Measurements from ENCODE around the gene UBA6.
"Not testable (repeated sequence)": the region's sequence is repeated elsewhere in the genome, so short reads cannot be mapped to it uniquely, and the experiment has no call there.

UBA6 gene

DNA sequence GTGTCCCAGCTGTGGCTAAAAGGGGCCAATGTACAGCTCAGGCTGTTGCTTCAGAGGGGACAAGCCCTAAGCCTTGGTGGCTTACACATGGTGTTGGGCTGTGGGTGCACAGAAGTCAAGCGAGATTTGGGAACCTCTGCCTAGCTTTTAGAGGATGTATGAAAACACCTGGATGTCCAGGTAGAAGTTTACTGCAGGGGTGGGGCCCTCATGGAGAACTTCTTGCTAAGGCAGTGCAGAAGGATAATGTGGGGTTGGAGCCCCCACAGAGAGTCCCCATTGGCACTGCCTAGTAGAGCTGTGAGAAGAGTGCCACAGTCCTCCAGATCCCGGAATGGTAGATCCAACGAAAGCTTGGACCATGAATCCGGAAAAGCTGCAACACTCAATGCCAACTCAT, 40.5 kb downstream of the UBA6 start:
- DNase-seq (ENCODE audit: low spot score), result no peak

DNA sequence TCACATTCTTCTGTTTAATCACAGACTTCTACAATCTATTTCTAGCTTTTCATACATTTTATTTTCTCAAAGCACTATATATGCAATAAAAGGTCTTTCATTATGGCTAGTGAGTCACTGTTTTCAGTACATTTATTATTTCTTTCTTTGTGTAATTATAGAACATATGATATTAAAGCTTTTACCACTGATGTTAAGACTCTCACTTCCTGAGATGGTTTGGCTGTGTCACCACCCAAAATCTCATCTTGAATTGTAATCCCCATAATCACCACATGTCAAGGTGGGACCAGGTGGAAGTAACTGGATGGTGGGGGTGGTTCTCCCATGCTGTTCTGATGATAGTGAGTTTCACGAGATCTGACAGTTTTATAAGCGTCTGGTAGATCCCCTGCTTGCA, 41.9 kb downstream of the UBA6 start:
- no peak for DNase-seq (ENCODE audit: low spot score)

DNA sequence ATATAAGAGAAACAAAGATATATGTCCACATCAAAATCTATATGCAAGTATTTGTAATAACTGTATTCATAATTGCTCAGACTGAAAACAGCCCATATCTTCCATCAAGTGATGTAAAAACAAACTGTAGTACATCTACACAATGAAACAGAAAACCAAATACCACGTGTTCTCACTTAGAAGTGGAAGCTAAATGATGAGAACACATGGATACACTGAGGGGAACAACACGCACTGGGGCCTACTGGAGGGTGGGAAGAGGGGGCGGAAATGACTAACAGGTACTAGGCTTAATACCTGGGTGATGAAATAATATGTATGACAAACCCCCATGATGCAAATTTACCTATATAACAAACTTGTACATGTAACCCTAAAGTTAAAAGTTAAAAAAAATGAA, 42.7 kb downstream of the UBA6 start:
- no peak for DNase-seq (ENCODE audit: low spot score)

DNA sequence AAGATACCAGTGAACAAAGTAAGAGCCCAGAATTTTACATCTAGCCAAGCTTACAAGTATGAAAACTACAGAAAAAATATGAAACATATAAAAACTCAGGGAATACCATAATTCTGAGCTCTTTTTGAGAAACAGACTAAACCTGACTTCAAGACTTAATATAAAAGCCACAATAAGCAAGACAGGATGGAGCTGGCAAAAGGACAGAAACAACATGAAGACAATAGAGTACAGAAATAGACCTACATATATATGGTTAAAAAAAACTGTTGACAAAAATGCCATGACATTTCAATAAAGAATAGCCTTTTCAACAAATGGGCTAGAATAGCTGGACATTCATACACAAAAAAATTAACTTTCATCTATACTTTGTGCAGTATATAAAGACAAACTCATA, 49.4 kb downstream of the UBA6 start:
- DNase-seq (ENCODE audit: low spot score), result no peak

GRCh38 chr4:67638136-67638535, 62.8 kb downstream of the UBA6 start:
- DNase-seq (ENCODE audit: low spot score), result no peak

- not testable (repeated sequence) for DNase-seq (ENCODE audit: low spot score)
These were observed 64.0 kb downstream of the UBA6 start for GRCh38 chr4:67636978-67637377.

GRCh38 chr4:67635331-67635730, 65.6 kb downstream of the UBA6 start:
- no peak for DNase-seq (ENCODE audit: low spot score)

- DNase-seq (ENCODE audit: low spot score), result no peak
These were observed 66.2 kb downstream of the UBA6 start for GRCh38 chr4:67634741-67635140.

- no peak for DNase-seq (ENCODE audit: low spot score)
These were observed 68.5 kb downstream of the UBA6 start for GRCh38 chr4:67632492-67632891.

GRCh38 chr4:67624939-67625338, 76.0 kb downstream of the UBA6 start:
- DNase-seq (ENCODE audit: low spot score), result no peak

GRCh38 chr4:67616478-67616877, 84.5 kb downstream of the UBA6 start:
- DNase-seq (ENCODE audit: low spot score), result no peak

DNA sequence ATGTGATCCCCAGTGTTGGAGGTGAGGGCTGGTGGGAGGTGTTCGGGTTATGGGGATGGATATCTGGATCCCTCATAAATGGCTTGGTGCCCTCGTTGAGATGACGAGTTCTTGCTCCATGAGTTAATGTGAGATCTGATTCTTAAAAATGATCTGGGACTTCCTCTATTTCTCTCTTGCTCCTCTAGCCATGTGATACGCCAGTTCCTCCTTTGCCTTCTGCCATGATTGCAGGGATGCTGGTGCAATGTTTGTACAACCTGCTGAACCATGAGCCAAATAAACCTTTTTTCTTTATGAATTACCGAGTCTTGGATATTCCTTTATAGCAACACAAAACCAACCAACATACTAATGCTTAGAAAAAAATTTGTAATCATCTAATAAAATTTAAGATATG, 85.8 kb downstream of the UBA6 start:
- DNase-seq (ENCODE audit: low spot score), result no peak

- DNase-seq (ENCODE audit: low spot score), result no peak
These were observed 86.8 kb downstream of the UBA6 start for GRCh38 chr4:67614186-67614585.

DNA sequence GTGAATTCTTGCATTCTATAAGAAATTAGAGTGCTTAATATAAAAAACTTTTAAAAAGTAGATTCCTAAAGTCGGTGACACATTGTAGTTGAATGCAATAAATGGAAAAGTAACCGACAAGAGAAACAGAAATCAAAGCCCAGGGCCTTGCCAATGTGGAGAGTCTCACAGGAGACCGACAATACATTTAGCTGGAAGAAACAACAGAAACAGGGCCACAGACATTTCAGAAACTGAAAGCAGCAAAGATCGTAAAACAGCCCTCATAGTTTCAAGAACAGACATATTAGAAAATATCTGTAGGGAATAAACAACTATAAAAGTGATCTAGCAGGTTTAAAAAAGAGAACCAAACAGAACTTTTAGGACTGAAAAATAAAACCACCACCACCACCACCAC, 92.9 kb downstream of the UBA6 start:
- DNase-seq (ENCODE audit: low spot score), result no peak

DNA sequence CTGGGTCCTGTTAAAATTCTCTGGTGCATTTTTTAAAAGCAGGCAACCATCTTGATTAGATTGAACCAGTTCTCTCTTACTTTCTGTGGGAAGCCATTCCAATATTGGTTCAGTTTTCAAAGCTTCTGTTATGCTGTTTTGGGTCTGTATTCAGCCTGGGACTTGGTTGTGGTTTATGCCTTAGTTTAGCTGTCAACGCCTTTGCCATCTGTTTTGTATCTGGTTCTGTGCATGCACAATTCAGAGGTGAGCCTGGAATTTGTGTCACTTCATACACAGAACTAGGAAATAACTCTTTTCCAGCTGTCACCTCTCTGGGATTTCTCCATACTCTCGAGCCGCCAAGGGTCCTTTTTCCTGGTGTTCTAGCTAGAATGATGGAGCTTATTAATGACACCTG, 96.2 kb downstream of the UBA6 start:
- DNase-seq (ENCODE audit: low spot score), result no peak

- no peak for DNase-seq (ENCODE audit: low spot score)
These were observed 97.0 kb downstream of the UBA6 start for GRCh38 chr4:67604029-67604381.

- DNase-seq (ENCODE audit: low spot score), result no peak
These were observed 97.5 kb downstream of the UBA6 start for GRCh38 chr4:67603310-67604028.

DNA sequence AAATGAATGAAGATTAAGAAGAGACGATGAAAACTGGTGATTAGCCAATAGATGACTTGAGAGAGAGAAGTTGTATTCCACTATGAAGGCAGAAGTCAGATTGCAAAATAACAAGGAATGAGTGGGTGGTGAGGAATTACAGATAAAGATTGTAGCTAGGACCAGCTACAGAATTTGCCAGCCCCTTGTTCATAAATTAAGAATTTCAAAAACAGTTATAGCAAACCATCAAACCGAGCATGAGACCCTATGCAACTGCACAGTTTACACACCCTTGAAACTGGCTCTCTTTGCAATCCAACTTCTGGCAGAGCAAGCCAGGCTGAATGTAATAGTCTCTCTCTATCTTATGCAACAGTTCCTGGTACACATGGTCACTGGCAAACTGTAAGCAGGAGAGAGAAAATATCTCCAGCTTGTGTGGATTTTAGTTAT, 107.2 kb downstream of the UBA6 start:
- no peak for DNase-seq (ENCODE audit: low spot score)

DNA sequence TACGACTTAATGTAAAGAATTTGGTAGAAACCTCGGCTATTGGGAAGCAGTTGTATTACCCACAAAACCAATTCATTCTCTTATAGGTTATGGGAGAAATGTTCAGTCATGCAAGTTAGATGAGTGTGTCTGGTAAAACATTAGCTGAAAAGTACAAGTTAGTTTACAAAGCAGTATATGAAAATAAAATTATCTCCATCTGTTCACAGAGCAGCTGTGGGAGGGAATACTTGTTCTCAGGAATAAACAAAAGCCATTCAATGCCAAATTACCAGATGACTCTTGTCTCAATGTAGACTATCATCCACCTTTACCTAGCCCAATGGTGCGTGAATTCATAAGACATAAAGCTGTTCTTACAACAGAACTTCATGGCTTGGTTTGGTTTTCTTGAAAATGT, 113.8 kb downstream of the UBA6 start:
- DNase-seq (ENCODE audit: low spot score), result no peak

- no peak for DNase-seq (ENCODE audit: low spot score)
These were observed 116.5 kb downstream of the UBA6 start for GRCh38 chr4:67584496-67584895.

DNA sequence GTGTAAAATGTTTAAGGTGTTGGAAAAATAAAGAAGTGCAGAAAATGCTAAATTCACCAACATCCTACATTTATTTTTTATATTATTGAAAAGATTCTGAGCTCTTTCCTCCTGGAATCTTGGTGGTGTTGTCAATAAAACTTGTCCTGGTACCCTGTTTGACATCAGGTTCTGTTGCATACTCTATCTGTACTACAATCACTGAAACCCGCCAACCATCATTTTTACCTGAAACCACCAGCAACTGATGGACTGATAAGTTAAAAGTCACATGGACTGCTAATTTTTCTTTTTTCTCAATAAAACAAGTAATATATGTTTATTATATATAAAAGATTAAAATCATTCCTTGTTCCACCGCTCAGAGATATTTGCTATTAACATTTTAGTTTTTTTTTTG, 119.0 kb downstream of the UBA6 start:
- no peak for DNase-seq (ENCODE audit: low spot score)

GRCh38 chr4:67581208-67581857, 119.6 kb downstream of the UBA6 start:
- DNase-seq (ENCODE audit: low spot score), result no peak

GRCh38 chr4:67580577-67580976, 120.4 kb downstream of the UBA6 start:
- DNase-seq (ENCODE audit: low spot score), result no peak

DNA sequence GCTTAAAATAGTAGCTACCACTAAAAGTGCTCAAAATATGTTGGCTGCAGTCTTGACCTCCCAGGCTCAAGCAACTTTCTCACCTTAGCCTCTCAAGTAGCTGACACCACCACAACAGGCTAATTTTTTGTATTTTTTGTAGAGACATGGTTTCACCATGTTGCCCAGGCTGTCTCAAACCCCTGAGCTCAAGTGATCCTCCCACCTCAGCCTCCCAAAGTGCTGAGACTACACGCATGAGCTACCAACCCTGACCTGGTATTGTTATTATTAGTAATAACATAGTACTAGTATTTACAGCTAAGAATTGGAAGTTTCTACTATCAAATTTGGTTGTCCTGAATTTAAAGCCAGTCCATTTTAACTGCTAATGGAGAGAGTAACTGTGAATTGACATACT, 124.4 kb downstream of the UBA6 start:
- DNase-seq (ENCODE audit: low spot score), result no peak
